Endodermal cell (in vitro differentiated cells): ENCODE results near the gene ARPC1B. TPM values are rescaled to one million over a fixed set of nuclear protein-coding genes. Genes with fewer than 3 reads are reported as not detected.

Source experiments
- DNase-seq: peaks from one replicate; pipeline ENCODE4 v3.0.0-alpha.2; 2017
- H3K27ac ChIP-seq: 2 replicates; pipeline ENCODE4 v1.5.1; 2013; ENCODE audit warnings: mild to moderate bottlenecking, low read depth, low read length, moderate library complexity
- H3K27me3 ChIP-seq: 2 replicates; pipeline ENCODE4 v1.6.1; 2013; ENCODE audit warnings: mild to moderate bottlenecking, low read length, moderate library complexity; ENCODE audit not compliant: insufficient read depth, control insufficient read depth, poor library complexity, severe bottlenecking
- H3K36me3 ChIP-seq: 2 replicates; pipeline ENCODE4 v1.7.0; 2013; ENCODE audit warnings: mild to moderate bottlenecking, low read length, moderate library complexity; ENCODE audit not compliant: control insufficient read depth, insufficient read depth
- H3K4me1 ChIP-seq: one replicate; pipeline ENCODE4 v1.7.0; 2013; ENCODE audit warnings: low read length; ENCODE audit not compliant: control insufficient read depth, insufficient read depth
- H3K4me3 ChIP-seq: 2 replicates; pipeline ENCODE4 v1.5.1; 2013; ENCODE audit warnings: mild to moderate bottlenecking, low read length, moderate library complexity
- H3K9ac ChIP-seq: 2 replicates; pipeline ENCODE4 v1.6.1; 2013; ENCODE audit warnings: mild to moderate bottlenecking, low read length, moderate library complexity; ENCODE audit not compliant: poor library complexity, severe bottlenecking; ENCODE audit errors: extremely low read depth
- H3K9me3 ChIP-seq: 2 replicates; pipeline ENCODE4 v1.6.1; 2013; ENCODE audit warnings: mild to moderate bottlenecking, low read length, moderate library complexity; ENCODE audit not compliant: control insufficient read depth
- H3K27ac Mint-ChIP-seq: 2 replicates; pipeline ENCODE4 v1.8.0; 2020; ENCODE audit warnings: mixed read lengths
- H3K27me3 Mint-ChIP-seq: 2 replicates; pipeline ENCODE4 v1.8.0; 2021; ENCODE audit warnings: mild to moderate bottlenecking, mixed read lengths; ENCODE audit not compliant: insufficient read depth
- H3K36me3 Mint-ChIP-seq: 2 replicates; pipeline ENCODE4 v1.8.0; 2020; ENCODE audit warnings: low read depth, mixed read lengths
- H3K4me1 Mint-ChIP-seq: 2 replicates; pipeline ENCODE4 v1.8.0; 2020; ENCODE audit warnings: mixed read lengths
- H3K4me3 Mint-ChIP-seq: 2 replicates; pipeline ENCODE4 v1.8.0; 2020; ENCODE audit warnings: mild to moderate bottlenecking, moderate library complexity, mixed read lengths
- H3K9me3 Mint-ChIP-seq: 2 replicates; pipeline ENCODE4 v1.8.0; 2020; ENCODE audit warnings: mild to moderate bottlenecking, mixed read lengths
- CTCF ChIP-seq: fragments of 200-600 bp; sonication (generic); conservative IDR thresholded peaks from 2 replicates; pipeline ENCODE4 v1.5.0; 2021; ENCODE audit warnings: antibody characterized with exemption, mild to moderate bottlenecking
- WGBS, 2 experiments: methylation state at CpG; one replicate each; pipeline versions ENCODE4 v1.1.5 to v1.1.7; 2013; ENCODE audit warnings: missing lambda C conversion rate in 2 of 2, mixed read lengths in 1 of 2; ENCODE audit not compliant: insufficient coverage in 1 of 2, insufficient read length in 1 of 2; 5-methylcytosine and 5-hydroxymethylcytosine counted together
- total RNA-seq, 2 donors: library from RNA; stranded (reverse); fragmentation: NEBNext Ultra II Directional in 1 of 2; extraction: Animal tissue kit (Norgen Biotek cat#: 25700) in 1 of 2; gene quantifications; 2 replicates in 1 of 2; 3 replicates in 1 of 2; pipeline ENCODE4 v1.2.1, GENCODE V29; 2021

Gene ARPC1B
- total RNA-seq, 2 donors from 2014 or later, result 53.3 to 73.9 TPM

- DNase-seq, result no peak
- Mint-ChIP-seq H3K27me3 (no peaks in the 10 kb centered on the region), H3K9me3 (no peaks in the 10 kb centered on the region), H3K4me1 (peaks cover 14% of the 10 kb centered on the region), H3K36me3 (peaks cover 46% of the 10 kb centered on the region), H3K27ac (peak overlapping the region; percentile 45), H3K4me3 (no peak overlapping the region)
- Histone ChIP-seq H3K9me3 (no peaks in the 10 kb centered on the region), H3K27me3 (no peaks in the 10 kb centered on the region), H3K4me3 (no peak overlapping the region), H3K4me1 (peaks cover 8% of the 10 kb centered on the region), H3K27ac (no peak overlapping the region), H3K36me3 (peaks cover 55% of the 10 kb centered on the region), H3K9ac (no peak overlapping the region)
- TF ChIP-seq CTCF, result no peak
- WGBS, 2 experiments, result 83 to 93% methylated on average over 1 to 5 of the region's 5 CpGs
Measured at GRCh38 chr7:99403764-99404163, 29.2 kb downstream of the ARPC1B start.

GRCh38 chr7:99404235-99404976 is 29.9 kb downstream of the ARPC1B start:
- WGBS, 2 experiments, result 95 to 96% methylated on average over 17 to 18 of the region's 18 CpGs
- Mint-ChIP-seq H3K4me1 (peaks cover 14% of the 10 kb centered on the region), H3K27ac (peak overlapping the region; percentile 35), H3K27me3 (no peaks in the 10 kb centered on the region), H3K4me3 (no peak overlapping the region), H3K9me3 (no peaks in the 10 kb centered on the region), H3K36me3 (peaks cover 41% of the 10 kb centered on the region)
- peaks cover 49% of the 10 kb centered on the region for H3K36me3 ChIP-seq
- H3K9ac ChIP-seq, result no peak overlapping the region
- no peak for DNase-seq
- H3K4me1 ChIP-seq, result peaks cover 8% of the 10 kb centered on the region
- no peak overlapping the region for H3K27ac ChIP-seq
- no peaks in the 10 kb centered on the region for H3K9me3 ChIP-seq
- H3K4me3 ChIP-seq, result no peak overlapping the region
- TF ChIP-seq CTCF, result no peak
- H3K27me3 ChIP-seq, result no peaks in the 10 kb centered on the region

GRCh38 chr7:99404977-99405320 is 30.4 kb downstream of the ARPC1B start:
- H3K9me3 ChIP-seq, result no peaks in the 10 kb centered on the region
- no peak overlapping the region for H3K4me3 ChIP-seq
- peaks cover 8% of the 10 kb centered on the region for H3K4me1 ChIP-seq
- Mint-ChIP-seq H3K27me3 (no peaks in the 10 kb centered on the region), H3K4me3 (no peak overlapping the region), H3K27ac (peak overlapping the region; percentile 35), H3K9me3 (no peaks in the 10 kb centered on the region), H3K36me3 (peaks cover 38% of the 10 kb centered on the region), H3K4me1 (peaks cover 17% of the 10 kb centered on the region)
- no peak overlapping the region for H3K27ac ChIP-seq
- peaks cover 44% of the 10 kb centered on the region for H3K36me3 ChIP-seq
- no peaks in the 10 kb centered on the region for H3K27me3 ChIP-seq
- no peak overlapping the region for H3K9ac ChIP-seq
- no peak for TF ChIP-seq CTCF
- WGBS, 2 experiments, result 94 to 97% methylated on average over 8 to 10 of the region's 10 CpGs
- DNase-seq, result no peak
